ENCODE results near the gene AKT2. TPM values are rescaled to one million over a fixed set of nuclear protein-coding genes. Genes with fewer than 3 reads are reported as not detected.

AKT2 gene
- polyA plus RNA-seq, 3 donors, result 11.4 to 122 (median 16.3) TPM

DNA sequence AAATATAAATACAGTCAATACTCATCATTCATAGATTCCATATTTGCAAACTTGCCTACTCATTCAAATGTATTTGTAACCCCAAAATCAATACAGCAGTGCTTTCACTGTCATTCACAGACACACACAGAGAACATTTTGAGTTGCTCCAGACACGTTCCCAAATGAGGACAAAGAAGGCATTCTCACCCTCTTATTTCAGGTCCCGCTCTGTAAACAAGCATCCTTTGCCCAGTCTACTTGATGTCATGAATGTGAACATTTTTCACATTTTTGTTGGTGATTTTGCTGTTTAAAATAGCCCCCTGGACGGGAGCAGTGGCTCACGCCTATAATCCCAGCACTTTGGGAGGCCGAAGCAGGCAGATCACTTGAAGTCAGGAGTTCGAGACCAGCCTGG, 47.5 kb upstream of the AKT2 start:
- H3K9me3 ChIP-seq (replicated peaks in 1 of 2; ENCODE audit: control insufficient read depth in 1 of 2, insufficient read depth in 1 of 2, low read length in 2 of 2), result no peaks in the 10 kb centered on the region
- H3K27me3 Mint-ChIP-seq (ENCODE audit: low read depth in 3 of 3), result no peaks in the 10 kb centered on the region
- H3K4me1 ChIP-seq (ENCODE audit: control insufficient read depth in 1 of 2, insufficient read depth in 2 of 2, low read length in 2 of 2), result no peaks in the 10 kb centered on the region
- H3K4me1 Mint-ChIP-seq, result no peaks in the 10 kb centered on the region
- no peak overlapping the region for H3K4me2 ChIP-seq (replicated peaks; ENCODE audit: extremely low read depth, low read length, poor library complexity, severe bottlenecking)
- H4K20me1 ChIP-seq (ENCODE audit: insufficient read depth, low read length), result no peaks in the 10 kb centered on the region
- no peak overlapping the region for H3K27ac ChIP-seq (ENCODE audit: low read depth in 1 of 2, low read length in 2 of 2)
- H3K79me2 ChIP-seq (ENCODE audit: insufficient read depth, low read length), result no peaks in the 10 kb centered on the region
- no peak overlapping the region for H2AFZ ChIP-seq (ENCODE audit: insufficient read depth, low read depth, low read length, poor library complexity, severe bottlenecking)
- no peaks in the 10 kb centered on the region for H3K27me3 ChIP-seq (ENCODE audit: control insufficient read depth in 2 of 2, insufficient read depth in 2 of 2, low read length in 2 of 2)
- H3K4me3 ChIP-seq (replicated peaks in 1 of 3; ENCODE audit: low read depth in 2 of 3, low read length in 3 of 3), result no peak overlapping the region
- no peak overlapping the region for H3K4me3 Mint-ChIP-seq
- H3K36me3 ChIP-seq (replicated peaks in 1 of 2; ENCODE audit: control insufficient read depth in 1 of 2, insufficient read depth in 2 of 2, low read length in 2 of 2), result peaks cover 79 to 88% of the 10 kb centered on the region in 2 donors
- no peak overlapping the region for H3K9ac ChIP-seq (ENCODE audit: insufficient read depth, low read length, poor library complexity, severe bottlenecking)
- no peak overlapping the region for H3K27ac Mint-ChIP-seq
- no peak for DNase-seq
- no peak for TF ChIP-seq CTCF (IDR thresholded peaks at IDR 0.05)
- H3K9me3 Mint-ChIP-seq, result no peaks in the 10 kb centered on the region
- peaks cover 66 to 89% of the 10 kb centered on the region in 2 donors for H3K36me3 Mint-ChIP-seq
- no CpG with 5 or more reads among the region's 6 CpGs for WGBS (ENCODE audit: insufficient coverage)
- intact Hi-C loops (cut with micrococcal nuclease), result no loop called here

- no peak overlapping the region for H3K4me3 Mint-ChIP-seq
- H3K36me3 Mint-ChIP-seq, result peaks cover 73 to 98% of the 10 kb centered on the region in 2 donors
- Histone ChIP-seq H3K27ac (ENCODE audit: low read depth in 1 of 2, low read length in 2 of 2) (no peak overlapping the region), H2AFZ (ENCODE audit: insufficient read depth, low read depth, low read length, poor library complexity, severe bottlenecking) (no peak overlapping the region), H3K79me2 (ENCODE audit: insufficient read depth, low read length) (no peaks in the 10 kb centered on the region), H3K9ac (ENCODE audit: insufficient read depth, low read length, poor library complexity, severe bottlenecking) (no peak overlapping the region), H3K9me3 (replicated peaks in 1 of 2; ENCODE audit: control insufficient read depth in 1 of 2, insufficient read depth in 1 of 2, low read length in 2 of 2) (no peaks in the 10 kb centered on the region), H3K4me3 (replicated peaks in 1 of 3; ENCODE audit: low read depth in 2 of 3, low read length in 3 of 3) (no peak overlapping the region), H3K36me3 (replicated peaks in 1 of 2; ENCODE audit: control insufficient read depth in 1 of 2, insufficient read depth in 2 of 2, low read length in 2 of 2) (peaks cover 84 to 94% of the 10 kb centered on the region in 2 donors), H3K27me3 (ENCODE audit: control insufficient read depth in 2 of 2, insufficient read depth in 2 of 2, low read length in 2 of 2) (no peaks in the 10 kb centered on the region), H4K20me1 (ENCODE audit: insufficient read depth, low read length) (no peaks in the 10 kb centered on the region), H3K4me1 (ENCODE audit: control insufficient read depth in 1 of 2, insufficient read depth in 2 of 2, low read length in 2 of 2) (no peaks in the 10 kb centered on the region), H3K4me2 (replicated peaks; ENCODE audit: extremely low read depth, low read length, poor library complexity, severe bottlenecking) (no peak overlapping the region)
- intact Hi-C loops (cut with micrococcal nuclease), result no loop called here
- 94% methylated on average over 5 of the region's 5 CpGs for WGBS (ENCODE audit: insufficient coverage)
- no peak for DNase-seq
- H3K27ac Mint-ChIP-seq, result peak overlapping the region in 1 of 7 donors; percentile 15
- no peaks in the 10 kb centered on the region for H3K4me1 Mint-ChIP-seq
- no peak for TF ChIP-seq CTCF (IDR thresholded peaks at IDR 0.05)
- peaks cover 0 to 3% (median 0%) of the 10 kb centered on the region in 3 donors for H3K27me3 Mint-ChIP-seq (ENCODE audit: low read depth in 3 of 3)
- no peaks in the 10 kb centered on the region for H3K9me3 Mint-ChIP-seq
Measured at GRCh38 chr19:40331052-40331451, 45.9 kb upstream of the AKT2 start.
